OCI-LY3 (cell line): ENCODE data around the gene BLID.

ENCODE experiments used
- H2AFZ ChIP-seq: fragments of 200-600, 300-600 bp; shearing (Covaris generic); 2 replicates; pipeline ENCODE4 v1.6.0; 2014; ENCODE audit warnings: antibody characterized with exemption, low read depth, low read length
- H3K27ac ChIP-seq: fragments of 200-600, 300-600 bp; sonication (generic); 2 replicates; pipeline ENCODE4 v1.5.1; 2014; ENCODE audit warnings: mild to moderate bottlenecking, low read length, moderate library complexity, mixed read lengths
- H3K27me3 ChIP-seq: fragments of 200-600, 300-600 bp; sonication (generic); 2 replicates; pipeline ENCODE4 v1.6.1; 2014; ENCODE audit warnings: low read depth, low read length, mixed read lengths
- H3K36me3 ChIP-seq: fragments of 200-600, 300-600 bp; sonication (generic); replicated peaks from 2 replicates; pipeline ENCODE3; 2014; ENCODE audit warnings: low read depth, low read length, mixed read lengths
- H3K4me1 ChIP-seq: fragments of 300-600, 200-600 bp; sonication (generic); 2 replicates; pipeline ENCODE4 v1.6.1; 2014; ENCODE audit warnings: low read length, mixed read lengths
- H3K4me2 ChIP-seq: fragments of 200-600, 300-600 bp; sonication (generic); 2 replicates; pipeline ENCODE4 v1.6.1; 2014; ENCODE audit warnings: low read length, mixed read lengths
- H3K4me3 ChIP-seq: fragments of 300-600, 200-600 bp; sonication (generic); 2 replicates; pipeline ENCODE4 v1.5.1; 2014; ENCODE audit warnings: antibody characterized with exemption, mild to moderate bottlenecking, low read length, moderate library complexity
- H3K79me2 ChIP-seq: fragments of 300-600, 200-600 bp; shearing (Covaris generic); 2 replicates; pipeline ENCODE4 v1.6.1; 2014; ENCODE audit warnings: mild to moderate bottlenecking, low read length, mixed read lengths
- H3K9ac ChIP-seq: fragments of 300-600, 200-600 bp; shearing (Covaris generic); 2 replicates; pipeline ENCODE4 v1.6.0; 2014; ENCODE audit warnings: mild to moderate bottlenecking, low read length, moderate library complexity
- H3K9me3 ChIP-seq: fragments of 200-600, 300-600 bp; shearing (Covaris generic); 2 replicates; pipeline ENCODE4 v1.6.1; 2014; ENCODE audit warnings: low read length, mixed read lengths; ENCODE audit not compliant: insufficient read depth
- H4K20me1 ChIP-seq: fragments of 200-600, 300-600 bp; sonication (generic); 2 replicates; pipeline ENCODE4 v1.6.1; 2016; ENCODE audit warnings: low read length, mixed read lengths; ENCODE audit not compliant: insufficient read depth
- CTCF ChIP-seq: fragments of 200-600, 300-600 bp; sonication (generic); IDR thresholded peaks from 2 replicates; pipeline ENCODE4 v1.5.1; 2014; ENCODE audit warnings: antibody characterized with exemption, low read length, low read depth
- EZH2phosphoT487 ChIP-seq: fragments of 200-600 bp; shearing (Covaris generic); IDR thresholded peaks from 2 replicates; pipeline ENCODE4 v1.6.1; 2018; ENCODE audit warnings: antibody characterized with exemption, mixed run types, low read depth

BLID gene

DNA sequence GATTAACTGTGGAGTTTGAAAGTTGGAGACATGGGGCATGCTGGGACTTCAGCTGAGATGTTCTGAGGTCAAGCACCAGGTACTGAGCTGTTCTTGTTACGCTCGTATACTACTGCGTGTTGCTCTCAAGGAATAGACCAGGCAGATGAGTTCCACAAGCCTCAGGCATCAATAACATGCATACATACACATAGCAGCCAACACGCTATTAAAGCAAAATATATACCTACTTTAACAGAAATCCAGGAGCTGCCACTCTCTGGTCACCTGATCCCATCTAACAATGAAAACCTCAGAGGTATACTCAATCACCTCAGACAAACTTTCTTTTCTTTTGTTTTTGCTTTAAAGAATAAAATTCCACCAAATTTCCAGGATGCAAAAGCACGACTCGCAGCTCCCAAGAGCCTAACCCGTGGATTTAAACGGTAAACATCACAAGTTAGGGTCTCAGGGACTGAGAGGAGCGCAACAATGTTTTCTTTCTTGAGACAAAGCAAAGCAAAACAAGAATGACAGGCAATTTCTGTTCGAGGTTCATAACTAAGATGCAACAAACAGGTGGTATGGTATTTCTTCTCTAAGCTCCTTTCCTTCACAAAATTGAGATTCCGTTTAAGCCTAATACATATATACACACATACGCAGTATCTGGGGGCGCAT is 16.5 kb downstream of the BLID start:
- Histone ChIP-seq H3K27me3 (peaks cover 81% of the 10 kb centered on the region), H3K36me3 (no peaks in the 10 kb centered on the region), H3K9me3 (no peaks in the 10 kb centered on the region), H3K4me1 (peaks cover 11% of the 10 kb centered on the region), H3K4me3 (no peak overlapping the region), H3K27ac (no peak overlapping the region), H3K79me2 (no peaks in the 10 kb centered on the region), H3K4me2 (no peak overlapping the region), H2AFZ (no peak overlapping the region), H4K20me1 (0 out of 2 replicates have a peak, but pooled peaks cover 5% of the 10 kb centered on the region), H3K9ac (no peak overlapping the region)
- TF ChIP-seq CTCF (no peak), EZH2phosphoT487 (no peak)

DNA sequence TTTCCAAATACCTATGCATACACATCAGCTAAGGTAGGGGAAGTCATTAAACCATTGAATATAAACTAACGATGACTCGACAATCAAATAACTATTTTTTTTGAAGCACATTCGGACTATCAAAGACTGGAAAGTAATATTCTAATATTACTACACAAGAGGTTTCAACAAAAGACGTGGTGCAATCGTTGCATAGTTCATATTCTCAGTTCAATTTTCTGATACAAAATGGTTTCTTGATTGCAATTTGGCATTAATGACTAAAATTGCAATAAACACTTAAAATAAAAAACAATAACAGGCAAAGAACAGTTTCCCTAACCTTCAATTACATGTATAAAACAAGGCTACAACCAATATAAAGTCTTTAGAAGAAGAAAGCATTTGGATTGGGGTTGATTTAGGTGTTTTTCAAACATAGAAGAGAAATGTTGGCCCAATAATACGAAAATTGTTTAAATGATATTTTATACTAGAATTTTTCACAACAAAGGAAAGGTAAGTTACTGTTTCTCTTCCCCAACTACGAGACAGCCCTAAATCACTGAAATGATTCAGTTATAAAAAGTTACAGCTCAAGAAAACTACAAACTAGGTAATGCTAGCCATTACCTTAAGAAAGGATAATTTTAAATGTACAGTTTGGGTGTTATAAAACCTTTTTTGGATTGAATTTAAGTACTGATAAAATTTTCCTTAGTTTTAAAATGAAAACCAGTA is 17.6 kb downstream of the BLID start:
- TF ChIP-seq EZH2phosphoT487 (no peak), CTCF (no peak)
- peaks cover 4% of the 10 kb centered on the region for H3K4me1 ChIP-seq
- H3K9ac ChIP-seq = no peak overlapping the region
- no peaks in the 10 kb centered on the region for H3K36me3 ChIP-seq
- H2AFZ ChIP-seq = no peak overlapping the region
- H3K79me2 ChIP-seq = no peaks in the 10 kb centered on the region
- H3K4me3 ChIP-seq = no peak overlapping the region
- no peak overlapping the region for H3K27ac ChIP-seq
- H3K9me3 ChIP-seq = no peaks in the 10 kb centered on the region
- H3K27me3 ChIP-seq = peaks cover 87% of the 10 kb centered on the region
- H3K4me2 ChIP-seq = no peak overlapping the region
- 0 out of 2 replicates have a peak, but pooled peaks cover 5% of the 10 kb centered on the region for H4K20me1 ChIP-seq

- no peak overlapping the region for H3K27ac ChIP-seq
- no peak overlapping the region for H2AFZ ChIP-seq
- H3K4me3 ChIP-seq = no peak overlapping the region
- no peaks in the 10 kb centered on the region for H3K9me3 ChIP-seq
- no peaks in the 10 kb centered on the region for H3K4me1 ChIP-seq
- no peaks in the 10 kb centered on the region for H3K36me3 ChIP-seq
- no peak overlapping the region for H3K4me2 ChIP-seq
- no peaks in the 10 kb centered on the region for H3K79me2 ChIP-seq
- H3K9ac ChIP-seq = no peak overlapping the region
- TF ChIP-seq EZH2phosphoT487 = no peak
- TF ChIP-seq CTCF = no peak
- H3K27me3 ChIP-seq = peaks cover 81% of the 10 kb centered on the region
- H4K20me1 ChIP-seq = 0 out of 2 replicates have a peak, but pooled peaks cover 5% of the 10 kb centered on the region
Observed at GRCh38 chr11:122097419-122098001, 18.5 kb downstream of the BLID start.
